Esophagus muscularis mucosa (tissue), 4 donors: ENCODE data around the gene RFC1. TPM values are rescaled to one million over a fixed set of nuclear protein-coding genes. Genes with fewer than 3 reads are reported as not detected.

Source experiments
- DNase-seq: peaks from one replicate; pipeline ENCODE4 v3.0.0-alpha.2; 2017; ENCODE audit errors: extremely low spot score
- H3K27ac ChIP-seq, 4 donors: fragments of 200-600 bp; sonication (generic); replicated peaks in 1 of 4; 1 replicate in 3 of 4; 2 replicates in 1 of 4; pipeline ENCODE4 v1.5.1; 2016 to 2019; ENCODE audit warnings: mild to moderate bottlenecking in 1 of 4
- H3K27me3 ChIP-seq, 4 donors: fragments of 200-600 bp; sonication (generic); one replicate each; pipeline versions ENCODE4 v1.5.1 to v1.6.0; 2016 to 2019
- H3K36me3 ChIP-seq, 4 donors: fragments of 200-600 bp; sonication (generic); one replicate each; pipeline ENCODE4 v1.5.1; 2016 to 2019
- H3K4me1 ChIP-seq, 4 donors: fragments of 200-600 bp; sonication (generic); one replicate each; pipeline ENCODE4 v1.5.1; 2016 to 2019
- H3K4me3 ChIP-seq, 4 donors: fragments of 200-600 bp; sonication (generic); 1 replicate in 2 of 4; 2 replicates in 2 of 4; pipeline ENCODE4 v1.5.1; 2016 to 2019; ENCODE audit warnings: mild to moderate bottlenecking in 4 of 4, moderate library complexity in 1 of 4
- H3K9me3 ChIP-seq, 4 donors: fragments of 200-600 bp; sonication (generic); 1 replicate in 3 of 4; 2 replicates in 1 of 4; pipeline ENCODE4 v1.5.1; 2016 to 2019
- EP300 ChIP-seq: sonication (generic); formaldehyde crosslinking; IDR thresholded peaks from one replicate; pipeline ENCODE4 v1.6.1; 2017; ENCODE audit warnings: antibody characterized with exemption
- POLR2A ChIP-seq: fragments of 450-650 bp; IDR thresholded peaks from one replicate; pipeline ENCODE4 v1.6.1; 2017; ENCODE audit warnings: antibody characterized with exemption, moderate library complexity, mild to moderate bottlenecking, low read depth
- POLR2AphosphoS5 ChIP-seq, 2 donors: sonication (generic); formaldehyde crosslinking; IDR thresholded peaks; one replicate each; pipeline ENCODE4 v1.6.1; 2017; ENCODE audit warnings: antibody characterized with exemption in 2 of 2
- WGBS: methylation state at CpG from one replicate; pipeline ENCODE4 v1.1.5; 2018; 5-methylcytosine and 5-hydroxymethylcytosine counted together
- intact Hi-C: fragments of 100-400 bp; cut with DNase I; formaldehyde crosslinking; loops from one replicate; pipeline ENCODE4 v1.15.1; 2023
- total RNA-seq, 4 donors: library from RNA; depleted of rRNA; stranded (reverse); fragments of >200 nt; gene quantifications; one replicate each; pipeline versions ENCODE4 v1.1.0 to v1.2.1, GENCODE V29; 2016
- TF ChIP-seq, protein P1 (sequence below), 3 experiments: fragments of 200-600 bp in 2 of 3; fragments of 450-650 bp in 1 of 3; sonication (generic) in 2 of 3; IDR thresholded peaks; one replicate each; pipeline ENCODE4 v1.5.1; 2017 to 2019; ENCODE audit warnings: antibody characterized with exemption in 3 of 3, mild to moderate bottlenecking in 2 of 3, moderate library complexity in 1 of 3

Gene RFC1
- total RNA-seq, 4 donors from 2014 or later, result 30.6 to 37.4 (median 33.9) TPM

DNA sequence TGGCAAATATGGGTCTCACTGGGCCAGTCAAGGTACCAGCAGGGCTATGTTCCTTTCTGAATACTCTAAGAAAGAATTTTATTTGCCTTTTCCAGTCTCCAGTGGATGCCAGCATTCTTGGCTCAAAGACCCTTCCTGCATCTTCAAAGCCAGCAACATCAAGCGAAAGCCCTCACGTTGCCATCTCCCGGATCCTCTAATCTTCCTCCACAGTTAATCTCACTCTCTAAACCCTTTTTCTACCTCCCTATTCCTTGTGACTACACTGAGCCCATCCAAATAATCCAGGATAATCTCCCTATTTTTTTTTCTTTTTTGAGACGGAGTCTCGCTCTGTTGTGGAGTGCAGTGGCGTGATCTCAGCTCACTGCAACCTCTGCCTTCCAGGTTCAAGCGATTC, 23.4 kb downstream of the RFC1 start:
- H3K27ac ChIP-seq, result no peak overlapping the region
- H3K4me3 ChIP-seq, result no peak overlapping the region
- DNase-seq, result no peak
- H3K4me1 ChIP-seq, result no peaks in the 10 kb centered on the region
- no peaks in the 10 kb centered on the region for H3K27me3 ChIP-seq
- peaks cover 0 to 38% (median 20%) of the 10 kb centered on the region in 4 donors for H3K36me3 ChIP-seq
- intact Hi-C loops, result no loop called here
- H3K9me3 ChIP-seq, result no peaks in the 10 kb centered on the region
- WGBS, result 96% methylated on average over 7 of the region's 7 CpGs
- TF ChIP-seq, protein P1, sequence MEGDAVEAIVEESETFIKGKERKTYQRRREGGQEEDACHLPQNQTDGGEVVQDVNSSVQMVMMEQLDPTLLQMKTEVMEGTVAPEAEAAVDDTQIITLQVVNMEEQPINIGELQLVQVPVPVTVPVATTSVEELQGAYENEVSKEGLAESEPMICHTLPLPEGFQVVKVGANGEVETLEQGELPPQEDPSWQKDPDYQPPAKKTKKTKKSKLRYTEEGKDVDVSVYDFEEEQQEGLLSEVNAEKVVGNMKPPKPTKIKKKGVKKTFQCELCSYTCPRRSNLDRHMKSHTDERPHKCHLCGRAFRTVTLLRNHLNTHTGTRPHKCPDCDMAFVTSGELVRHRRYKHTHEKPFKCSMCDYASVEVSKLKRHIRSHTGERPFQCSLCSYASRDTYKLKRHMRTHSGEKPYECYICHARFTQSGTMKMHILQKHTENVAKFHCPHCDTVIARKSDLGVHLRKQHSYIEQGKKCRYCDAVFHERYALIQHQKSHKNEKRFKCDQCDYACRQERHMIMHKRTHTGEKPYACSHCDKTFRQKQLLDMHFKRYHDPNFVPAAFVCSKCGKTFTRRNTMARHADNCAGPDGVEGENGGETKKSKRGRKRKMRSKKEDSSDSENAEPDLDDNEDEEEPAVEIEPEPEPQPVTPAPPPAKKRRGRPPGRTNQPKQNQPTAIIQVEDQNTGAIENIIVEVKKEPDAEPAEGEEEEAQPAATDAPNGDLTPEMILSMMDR (IDR thresholded peaks at IDR 0.05), result no peak
- TF ChIP-seq POLR2A, result no peak
- no peak for TF ChIP-seq EP300
- no peak for TF ChIP-seq POLR2AphosphoS5 (IDR thresholded peaks at IDR 0.05)

DNA sequence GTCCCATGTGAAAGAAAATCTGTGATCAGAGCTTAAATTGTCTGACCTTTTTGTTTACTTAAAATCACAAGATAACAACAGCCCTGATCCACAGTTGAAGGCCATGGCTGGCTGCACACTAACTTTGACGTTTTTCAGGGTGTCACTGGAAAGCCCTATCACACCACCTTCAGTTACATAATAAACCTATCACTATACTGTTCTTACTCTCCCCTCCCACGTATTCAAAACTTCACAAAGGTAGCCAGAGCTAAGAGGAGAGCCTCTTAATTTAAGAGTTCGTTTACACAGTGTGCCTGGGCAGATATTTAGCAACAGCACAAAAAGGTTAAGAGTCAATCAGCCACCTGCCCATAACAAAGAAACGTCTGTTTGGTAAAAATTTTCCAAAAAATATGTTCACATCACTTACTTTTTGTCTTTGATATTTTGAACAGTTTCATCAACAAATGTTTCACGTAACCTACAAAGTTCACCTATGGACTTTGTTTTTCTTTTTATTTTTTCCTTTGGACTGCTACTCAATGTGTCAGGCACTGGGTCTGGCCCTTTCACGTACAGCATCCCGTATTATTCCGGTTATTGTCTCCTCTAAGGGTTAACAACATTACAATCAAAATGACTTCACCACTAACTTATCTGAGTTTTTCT, 25.0 kb downstream of the RFC1 start:
- no peak overlapping the region for H3K4me3 ChIP-seq
- no peak for DNase-seq
- H3K4me1 ChIP-seq, result peaks cover 0 to 4% (median 0%) of the 10 kb centered on the region in 4 donors
- no peak overlapping the region for H3K27ac ChIP-seq
- H3K36me3 ChIP-seq, result peaks cover 0 to 38% (median 20%) of the 10 kb centered on the region in 4 donors
- no peaks in the 10 kb centered on the region for H3K9me3 ChIP-seq
- intact Hi-C loops, result no loop called here
- no peaks in the 10 kb centered on the region for H3K27me3 ChIP-seq
- WGBS, result 84% methylated on average over 8 of the region's 8 CpGs
- TF ChIP-seq POLR2A (no peak), EP300 (no peak), POLR2AphosphoS5 (IDR thresholded peaks at IDR 0.05) (no peak)
- TF ChIP-seq, protein P1 (IDR thresholded peaks at IDR 0.05), result no peak

DNA sequence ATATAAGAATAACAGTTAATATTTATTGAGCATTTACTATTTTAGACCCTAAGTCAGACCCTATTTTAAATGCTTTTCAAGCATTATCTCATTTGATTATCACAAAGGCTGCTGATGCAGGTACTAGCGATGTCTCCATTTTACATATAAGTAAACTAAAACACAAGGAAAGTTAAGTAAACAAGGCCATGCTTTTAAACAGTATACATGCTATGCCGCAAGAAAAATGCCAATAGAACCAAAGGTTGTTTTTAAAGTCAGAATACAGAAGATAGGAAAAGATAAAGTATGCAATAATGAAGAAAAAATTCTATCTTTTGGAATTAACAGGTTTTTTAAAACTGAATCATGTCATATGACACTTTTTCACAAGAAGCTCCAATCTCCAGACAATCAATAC, 26.2 kb downstream of the RFC1 start:
- intact Hi-C loops, result no loop called here
- TF ChIP-seq, protein P1 (IDR thresholded peaks at IDR 0.05), result no peak
- TF ChIP-seq EP300, result no peak
- TF ChIP-seq POLR2AphosphoS5 (IDR thresholded peaks at IDR 0.05), result no peak
- TF ChIP-seq POLR2A, result no peak
- 100% methylated on average over 2 of the region's 2 CpGs for whole genome bisulfite sequencing
- Histone ChIP-seq H3K4me1 (peaks cover 0 to 16% (median 0%) of the 10 kb centered on the region in 4 donors), H3K4me3 (no peak overlapping the region), H3K36me3 (peaks cover 0 to 36% (median 19%) of the 10 kb centered on the region in 4 donors), H3K27ac (no peak overlapping the region), H3K9me3 (no peaks in the 10 kb centered on the region), H3K27me3 (no peaks in the 10 kb centered on the region)
- DNase-seq, result no peak

DNA sequence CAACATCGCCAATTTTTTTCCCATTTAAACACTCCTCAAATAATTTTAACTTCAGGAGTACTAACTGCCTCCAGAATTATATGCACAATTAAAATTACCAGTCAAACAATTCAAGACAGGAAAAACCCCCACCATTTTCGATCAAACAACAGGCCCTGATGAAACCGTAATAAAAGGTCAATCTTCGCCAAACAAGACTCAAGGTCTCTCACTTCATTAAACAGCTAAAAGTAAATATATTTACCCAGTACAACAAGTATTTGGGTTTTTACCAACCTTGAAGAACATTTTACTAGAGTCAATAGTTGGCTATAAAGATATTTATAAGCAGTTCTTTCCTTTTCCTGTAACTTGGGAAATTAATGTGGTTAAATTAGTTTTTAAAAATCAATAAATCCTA, 28.3 kb downstream of the RFC1 start:
- Histone ChIP-seq H3K27me3 (no peaks in the 10 kb centered on the region), H3K36me3 (peaks cover 0 to 17% (median 11%) of the 10 kb centered on the region in 4 donors), H3K4me3 (no peak overlapping the region), H3K9me3 (no peaks in the 10 kb centered on the region), H3K4me1 (peaks cover 0 to 17% (median 0%) of the 10 kb centered on the region in 4 donors), H3K27ac (no peak overlapping the region)
- WGBS, result 96% methylated on average over 4 of the region's 4 CpGs
- intact Hi-C loops, result no loop called here
- TF ChIP-seq EP300 (no peak), POLR2AphosphoS5 (IDR thresholded peaks at IDR 0.05) (no peak), POLR2A (no peak)
- TF ChIP-seq, protein P1 (IDR thresholded peaks at IDR 0.05), result no peak
- no peak for DNase-seq

DNA sequence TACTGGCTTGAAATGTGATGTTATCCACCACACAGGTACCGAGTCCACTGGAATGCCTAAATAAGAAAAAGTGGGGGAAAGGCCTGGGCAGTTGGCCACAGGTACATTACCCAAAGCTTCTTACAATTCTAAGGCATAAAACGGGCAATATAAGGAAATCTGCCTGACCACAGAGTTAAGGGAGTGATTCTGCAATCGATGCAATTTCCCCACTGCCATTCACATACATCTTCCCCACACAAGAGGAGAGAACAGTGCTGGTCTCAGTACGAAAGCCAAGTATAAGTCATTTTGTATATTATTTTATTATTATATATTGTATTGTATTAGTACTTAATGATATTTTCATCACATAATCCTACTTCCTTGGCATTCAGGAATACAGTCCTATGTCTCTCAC, 30.6 kb downstream of the RFC1 start:
- Histone ChIP-seq H3K4me1 (peaks cover 0 to 17% (median 0%) of the 10 kb centered on the region in 4 donors), H3K27me3 (no peaks in the 10 kb centered on the region), H3K36me3 (no peaks in the 10 kb centered on the region), H3K27ac (no peak overlapping the region), H3K4me3 (no peak overlapping the region), H3K9me3 (no peaks in the 10 kb centered on the region)
- 64% methylated on average over 4 of the region's 4 CpGs for whole genome bisulfite sequencing
- intact Hi-C loops, result no loop called here
- DNase-seq, result no peak
- no peak for TF ChIP-seq POLR2A
- TF ChIP-seq, protein P1 (IDR thresholded peaks at IDR 0.05), result no peak
